Astrocyte of the spinal cord (primary cell): ENCODE measurements around the gene GSTM4.

Experiments
- DNase-seq: peaks from one replicate; pipeline ENCODE4 v3.0.0; 2011; ENCODE audit warnings: low read depth, low spot score
- H3K4me3 ChIP-seq: 2 replicates; pipeline ENCODE4 v1.5.1; 2011; ENCODE audit warnings: low read depth, mild to moderate bottlenecking, low read length, moderate library complexity
- in situ Hi-C: cut with HindIII; loops from 2 replicates; pipeline ENCODE4 v1.10.0; 2017; ENCODE audit warnings: low sequenced_read_pairs
- TF ChIP-seq, protein P1 (sequence below): IDR thresholded peaks from 2 replicates; pipeline ENCODE4 v1.5.1; 2012; ENCODE audit warnings: low read depth, mild to moderate bottlenecking, low read length, inconsistent platforms

GSTM4 gene

DNA sequence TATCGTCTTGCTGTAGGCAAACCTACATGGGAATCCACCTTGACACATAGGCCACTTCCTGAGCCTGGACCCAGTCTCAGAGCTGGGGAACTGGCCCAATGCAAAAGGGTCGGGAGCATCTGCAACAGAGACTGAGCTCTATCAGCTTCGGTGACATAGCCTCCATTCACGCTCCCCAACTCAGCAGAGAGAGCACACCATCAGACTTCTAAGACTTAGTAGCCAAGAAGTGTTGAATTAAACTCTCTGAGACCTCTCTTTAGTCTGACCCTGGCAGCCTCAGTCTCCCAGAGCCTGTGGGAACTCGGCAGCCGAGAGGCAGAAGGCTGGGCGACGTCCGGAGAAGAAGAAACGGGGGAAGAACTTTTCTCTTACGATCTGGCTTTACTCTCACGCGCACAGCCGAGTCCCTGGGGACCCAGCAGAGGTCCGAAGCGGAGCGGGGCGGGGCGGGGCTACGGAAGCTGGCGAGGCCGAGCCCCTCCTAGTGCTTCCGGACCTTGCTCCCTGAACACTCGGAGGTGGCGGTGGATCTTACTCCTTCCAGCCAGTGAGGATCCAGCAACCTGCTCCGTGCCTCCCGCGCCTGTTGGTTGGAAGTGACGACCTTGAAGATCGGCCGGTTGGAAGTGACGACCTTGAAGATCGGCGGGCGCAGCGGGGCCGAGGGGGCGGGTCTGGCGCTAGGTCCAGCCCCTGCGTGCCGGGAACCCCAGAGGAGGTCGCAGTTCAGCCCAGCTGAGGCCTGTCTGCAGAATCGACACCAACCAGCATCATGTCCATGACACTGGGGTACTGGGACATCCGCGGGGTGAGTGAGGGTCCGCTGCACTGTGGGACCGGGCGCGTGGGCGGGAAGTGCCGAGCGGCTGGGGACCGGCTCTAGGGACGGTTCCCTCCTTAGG lies at the start of gene GSTM4:
Gene GSTM4, plus strand, starts transcription at position 485 of the 905 bp plus-strand sequence. Its CDS starts 291 bp downstream, at position 776.
- DNase-seq, result peak; percentile 69
- in situ Hi-C loops, result no loop called here
- H3K4me3 ChIP-seq, result peak within 1 kb of the TSS; percentile 74
- TF ChIP-seq, protein P1, sequence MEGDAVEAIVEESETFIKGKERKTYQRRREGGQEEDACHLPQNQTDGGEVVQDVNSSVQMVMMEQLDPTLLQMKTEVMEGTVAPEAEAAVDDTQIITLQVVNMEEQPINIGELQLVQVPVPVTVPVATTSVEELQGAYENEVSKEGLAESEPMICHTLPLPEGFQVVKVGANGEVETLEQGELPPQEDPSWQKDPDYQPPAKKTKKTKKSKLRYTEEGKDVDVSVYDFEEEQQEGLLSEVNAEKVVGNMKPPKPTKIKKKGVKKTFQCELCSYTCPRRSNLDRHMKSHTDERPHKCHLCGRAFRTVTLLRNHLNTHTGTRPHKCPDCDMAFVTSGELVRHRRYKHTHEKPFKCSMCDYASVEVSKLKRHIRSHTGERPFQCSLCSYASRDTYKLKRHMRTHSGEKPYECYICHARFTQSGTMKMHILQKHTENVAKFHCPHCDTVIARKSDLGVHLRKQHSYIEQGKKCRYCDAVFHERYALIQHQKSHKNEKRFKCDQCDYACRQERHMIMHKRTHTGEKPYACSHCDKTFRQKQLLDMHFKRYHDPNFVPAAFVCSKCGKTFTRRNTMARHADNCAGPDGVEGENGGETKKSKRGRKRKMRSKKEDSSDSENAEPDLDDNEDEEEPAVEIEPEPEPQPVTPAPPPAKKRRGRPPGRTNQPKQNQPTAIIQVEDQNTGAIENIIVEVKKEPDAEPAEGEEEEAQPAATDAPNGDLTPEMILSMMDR, result peak; percentile 17

DNA sequence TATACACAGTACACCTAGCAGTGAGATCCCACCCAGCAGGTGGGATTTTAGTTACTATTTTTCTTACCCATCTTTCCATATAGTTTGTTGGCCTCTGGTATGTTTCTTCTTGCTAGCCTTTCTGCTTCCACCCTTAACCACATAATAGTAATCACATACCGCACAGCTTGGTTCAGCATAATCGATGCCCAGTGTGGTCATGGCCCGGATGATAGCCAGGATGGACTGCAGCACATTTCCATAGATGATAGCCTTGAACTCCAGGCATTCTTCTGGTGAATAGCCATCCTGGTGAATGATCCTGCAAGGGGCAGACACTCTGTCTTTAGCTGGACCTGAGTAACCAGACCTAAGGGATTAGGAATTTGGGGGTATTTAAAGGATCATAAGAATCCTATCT lies 46.0 kb upstream of the GSTM4 start:
- DNase-seq, result peak; percentile 20
- H3K4me3 ChIP-seq, result no peak overlapping the region
- in situ Hi-C loops, result no loop called here
- TF ChIP-seq, protein P1, result no peak

DNA sequence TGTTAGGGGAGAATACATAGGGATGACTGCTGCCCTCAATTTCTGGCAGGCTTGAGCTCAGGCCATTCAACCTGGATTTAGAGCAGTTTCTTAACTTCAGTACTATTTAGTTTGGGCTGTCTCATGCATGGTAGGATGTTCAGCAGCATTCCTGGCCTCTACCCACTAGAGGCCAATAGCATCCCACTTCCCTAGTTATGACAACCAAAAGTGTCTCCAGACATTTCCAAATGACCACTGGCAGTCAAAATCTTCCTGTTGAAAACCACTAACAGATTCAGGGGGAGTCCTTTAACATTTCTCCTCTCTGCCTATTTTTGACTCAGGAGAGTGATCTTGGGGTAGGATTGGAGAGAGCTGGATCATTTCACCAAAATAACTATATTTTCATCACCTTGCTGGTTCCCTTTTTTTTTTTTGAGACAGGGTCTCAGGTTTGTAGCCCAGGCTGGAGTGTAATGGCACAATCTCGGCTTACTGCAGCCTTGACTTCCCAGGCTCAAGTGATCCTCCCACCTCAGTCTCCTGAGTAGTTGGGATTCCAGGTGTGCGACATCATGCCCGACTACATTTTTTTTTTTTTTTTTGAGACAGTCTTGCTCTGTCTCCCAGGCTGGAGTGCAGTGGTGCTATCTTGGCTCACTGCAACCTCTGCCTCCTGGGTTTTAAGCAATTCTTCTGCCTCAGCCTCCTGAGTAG lies 45.1 kb upstream of the GSTM4 start:
- in situ Hi-C loops, result no loop called here
- TF ChIP-seq, protein P1, result no peak
- H3K4me3 ChIP-seq, result no peak overlapping the region
- DNase-seq, result peak; percentile 40

DNA sequence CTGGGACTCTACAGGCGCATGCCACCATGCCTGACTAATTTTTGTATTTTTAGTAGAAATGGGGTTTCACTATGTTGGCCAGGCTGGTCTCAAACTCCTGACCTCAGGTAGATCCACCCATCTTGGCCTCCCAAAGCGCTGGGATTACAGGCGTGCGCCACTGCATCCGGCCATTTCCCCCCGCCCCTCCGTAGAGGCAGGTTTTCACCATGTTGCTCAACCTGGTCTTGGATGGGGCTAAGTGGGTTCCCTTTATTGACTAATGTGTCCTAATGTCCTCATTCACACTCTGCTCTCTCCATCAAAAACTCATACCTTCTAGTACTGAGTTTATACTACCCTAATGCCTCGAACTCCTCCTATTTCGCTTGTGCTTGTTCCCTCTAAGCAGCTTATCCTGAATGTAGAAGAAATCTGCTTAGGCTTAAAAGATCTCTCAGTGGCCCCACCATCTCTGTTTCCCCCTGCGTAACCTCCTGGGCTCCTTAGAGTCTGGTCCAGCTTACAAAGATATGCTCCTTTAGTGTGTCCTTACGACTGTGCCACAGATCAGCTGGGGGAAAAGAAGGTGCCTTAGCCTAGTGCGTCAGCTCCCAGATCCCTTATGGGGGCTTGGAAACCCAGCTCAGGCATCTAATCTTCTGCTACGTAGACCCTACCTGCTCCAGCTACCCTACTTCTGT lies 44.5 kb upstream of the GSTM4 start:
- in situ Hi-C loops, result no loop called here
- no peak overlapping the region for H3K4me3 ChIP-seq
- TF ChIP-seq, protein P1, result no peak
- DNase-seq, result no peak

DNA sequence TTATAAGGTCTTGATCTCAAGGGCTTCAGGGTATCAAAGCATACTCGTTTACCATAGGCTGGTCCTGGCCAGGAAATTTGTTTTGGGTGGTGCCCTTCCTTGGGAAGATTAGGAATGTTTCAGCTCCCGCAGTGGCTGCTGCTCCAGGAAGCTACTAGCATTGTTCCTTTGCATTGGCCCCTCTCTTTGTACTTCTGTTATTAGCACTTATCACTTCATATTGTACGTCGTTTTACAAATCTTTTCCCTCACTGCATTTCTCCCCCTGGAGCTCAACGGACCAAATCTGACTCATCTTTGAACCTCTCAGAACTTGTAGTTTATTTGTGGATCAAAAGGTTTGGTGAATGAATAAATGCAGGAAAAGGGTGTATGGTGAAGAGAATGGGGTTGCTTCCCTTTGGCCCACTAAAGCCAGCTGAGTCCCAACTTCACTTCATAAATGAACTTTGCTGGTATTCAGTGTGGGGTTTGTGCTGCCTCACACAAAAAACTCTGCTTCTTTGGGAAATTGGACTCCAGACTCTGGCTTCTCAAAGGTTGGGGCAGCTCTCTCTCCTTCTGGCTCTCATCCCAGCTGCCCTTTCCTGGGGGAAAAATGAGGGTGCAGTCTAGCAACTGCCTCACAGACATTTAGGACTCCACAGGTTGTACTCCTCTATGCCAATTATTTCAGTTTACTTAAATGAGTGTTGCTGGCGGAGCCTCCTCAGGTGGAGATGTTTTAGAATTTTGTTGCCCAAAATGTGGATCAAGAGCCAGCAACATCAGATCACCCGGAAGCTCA lies 42.3 kb upstream of the GSTM4 start:
- H3K4me3 ChIP-seq, result no peak overlapping the region
- peak; percentile 31 for DNase-seq
- in situ Hi-C loops, result no loop called here
- TF ChIP-seq, protein P1, result no peak

DNA sequence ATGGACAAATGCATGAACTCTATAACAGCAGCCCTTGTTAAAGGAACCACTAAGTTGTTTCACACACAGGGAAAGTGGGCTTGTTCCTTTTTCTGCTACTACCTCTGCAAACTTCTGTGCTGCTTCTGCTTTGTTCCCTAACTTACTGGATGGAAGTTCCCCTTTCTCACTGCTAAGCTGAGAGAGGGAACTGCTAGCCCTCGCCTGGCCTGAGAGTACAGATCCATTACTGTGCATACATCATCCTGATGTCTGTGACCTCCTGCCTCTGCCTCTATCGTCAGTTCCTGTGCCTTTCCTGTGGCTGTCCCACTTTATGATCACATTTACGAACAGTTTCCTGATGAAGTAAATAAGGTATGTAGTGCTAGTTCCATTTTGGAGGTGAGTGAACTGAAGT lies 40.0 kb upstream of the GSTM4 start:
- H3K4me3 ChIP-seq, result no peak overlapping the region
- no peak for DNase-seq
- TF ChIP-seq, protein P1, result no peak
- in situ Hi-C loops, result no loop called here
